ENCODE results near the gene AFTPH.

AFTPH gene

DNA sequence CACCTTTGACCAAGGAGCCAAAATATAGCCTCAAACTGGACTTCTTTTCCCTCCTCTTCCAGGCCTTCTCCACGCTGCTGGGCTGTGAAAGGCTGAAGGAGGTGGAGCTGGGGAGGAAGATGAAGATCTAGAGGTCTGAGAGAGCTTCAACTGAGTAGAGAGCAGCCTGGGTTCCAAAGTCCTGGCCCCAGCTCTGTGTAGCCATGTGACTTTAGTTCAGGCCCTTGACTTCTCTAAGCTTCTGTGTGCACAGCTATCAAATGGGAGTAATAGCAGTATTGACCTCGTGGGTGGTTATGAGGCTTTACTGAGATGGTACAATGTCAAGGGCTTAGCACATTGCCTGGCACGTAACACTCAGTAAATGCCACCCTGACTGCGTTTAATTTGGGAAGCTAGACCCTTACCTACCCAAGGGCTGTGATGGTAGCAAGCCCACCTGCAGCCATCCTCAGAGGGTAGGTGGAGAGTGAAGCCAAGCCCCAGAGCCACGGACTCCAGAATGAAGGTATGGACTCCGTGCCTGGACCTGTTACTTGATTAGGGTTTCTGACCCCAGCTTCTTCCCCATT lies 91.2 kb downstream of the AFTPH start:
- no peaks in the 10 kb centered on the region for H3K27me3 ChIP-seq (ENCODE audit: control insufficient read depth, insufficient read depth, low read length)
- no peak overlapping the region for H3K9ac ChIP-seq (ENCODE audit: low read length)
- H3K4me3 ChIP-seq (ENCODE audit: low read length) = no peak overlapping the region
- H3K36me3 ChIP-seq (ENCODE audit: control insufficient read depth, insufficient read depth, low read length) = no peaks in the 10 kb centered on the region
- H3K4me1 ChIP-seq (ENCODE audit: control insufficient read depth, insufficient read depth, low read length) = no peaks in the 10 kb centered on the region
- H3K27ac ChIP-seq (ENCODE audit: low read depth, low read length) = no peak overlapping the region

DNA sequence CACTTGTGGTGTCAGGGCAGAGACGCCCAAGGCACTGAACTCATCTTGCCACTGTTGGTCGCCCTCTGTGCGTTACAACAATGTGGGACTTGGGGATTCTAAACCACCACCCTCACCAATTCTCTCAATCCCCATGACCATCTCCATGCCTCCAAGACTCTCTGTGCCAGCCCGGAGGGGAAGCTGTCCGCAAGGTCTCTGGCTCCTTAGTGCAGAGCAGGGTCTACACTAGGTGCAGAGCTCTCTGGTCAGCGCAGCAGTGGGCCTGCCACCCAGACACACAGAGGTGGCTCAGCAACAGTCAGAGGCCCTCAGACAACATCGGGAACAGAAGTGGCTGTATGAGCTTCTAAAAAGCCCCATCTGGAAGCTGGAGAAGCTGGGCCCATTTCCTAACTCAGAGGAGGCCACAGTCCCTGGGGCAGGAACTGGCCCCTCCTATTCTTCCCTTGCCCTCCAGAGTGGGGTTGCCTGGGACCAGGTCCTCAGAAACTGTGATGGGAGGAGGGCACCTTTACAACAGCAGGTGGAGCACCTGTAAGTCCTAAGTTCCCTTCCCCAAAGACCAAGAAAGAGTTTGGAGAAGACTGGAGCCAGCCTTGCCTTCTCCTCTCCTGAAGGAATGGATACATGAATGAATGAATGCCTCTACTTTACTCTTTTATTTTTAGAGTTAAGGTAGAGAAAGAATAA lies 91.9 kb downstream of the AFTPH start:
- Histone ChIP-seq H3K4me1 (ENCODE audit: control insufficient read depth, insufficient read depth, low read length) (no peaks in the 10 kb centered on the region), H3K36me3 (ENCODE audit: control insufficient read depth, insufficient read depth, low read length) (no peaks in the 10 kb centered on the region), H3K4me3 (ENCODE audit: low read length) (no peak overlapping the region), H3K27ac (ENCODE audit: low read depth, low read length) (no peak overlapping the region), H3K9ac (ENCODE audit: low read length) (no peak overlapping the region), H3K27me3 (ENCODE audit: control insufficient read depth, insufficient read depth, low read length) (no peaks in the 10 kb centered on the region)

DNA sequence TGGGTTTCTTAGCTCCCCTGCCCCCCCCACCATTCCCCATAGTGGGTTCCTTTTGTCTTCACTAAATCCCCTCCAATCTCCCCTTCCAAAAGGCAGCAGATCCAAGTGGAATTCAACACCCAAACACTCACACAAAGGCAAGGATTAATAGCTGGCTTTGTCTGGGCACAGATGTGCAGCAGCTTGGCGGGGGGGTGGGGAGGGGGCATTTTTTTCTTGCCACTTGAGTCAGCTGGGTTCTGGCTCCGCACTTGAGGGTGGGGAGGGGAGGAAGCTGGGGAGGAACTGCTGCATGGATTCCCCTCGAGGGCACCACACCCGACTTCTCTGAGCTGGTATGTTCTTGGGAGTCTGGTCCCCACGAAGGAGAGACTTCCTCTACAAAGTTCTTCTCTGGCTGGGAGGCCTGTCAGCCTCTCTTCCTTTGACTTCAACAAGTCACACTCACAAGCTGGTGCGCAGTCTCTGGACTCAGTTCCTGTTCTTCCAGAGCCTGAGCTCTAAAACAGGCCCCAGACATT lies 93.6 kb downstream of the AFTPH start:
- Histone ChIP-seq H3K27me3 (ENCODE audit: control insufficient read depth, insufficient read depth, low read length) (no peaks in the 10 kb centered on the region), H3K36me3 (ENCODE audit: control insufficient read depth, insufficient read depth, low read length) (no peaks in the 10 kb centered on the region), H3K4me3 (ENCODE audit: low read length) (no peak overlapping the region), H3K9ac (ENCODE audit: low read length) (no peak overlapping the region), H3K4me1 (ENCODE audit: control insufficient read depth, insufficient read depth, low read length) (no peaks in the 10 kb centered on the region), H3K27ac (ENCODE audit: low read depth, low read length) (no peak overlapping the region)

DNA sequence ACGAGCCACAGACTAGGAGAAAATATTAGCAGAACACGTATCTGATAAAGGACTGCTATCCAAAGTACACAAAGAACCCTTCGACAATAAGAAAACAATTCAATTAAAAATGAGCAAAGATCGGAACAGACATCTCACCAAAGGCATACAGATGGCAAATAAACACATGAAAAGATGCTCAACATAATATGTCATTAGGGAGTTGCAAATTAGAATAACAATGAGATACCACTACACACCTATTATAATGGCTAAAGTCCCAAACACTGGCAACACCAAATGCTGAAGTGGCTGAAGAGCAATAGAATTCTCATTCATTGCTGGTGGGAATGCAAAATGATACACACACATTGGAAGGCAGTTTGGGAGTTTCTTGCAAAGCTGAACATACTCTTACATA lies 96.5 kb downstream of the AFTPH start:
- Histone ChIP-seq H3K36me3 (ENCODE audit: control insufficient read depth, insufficient read depth, low read length) (no peaks in the 10 kb centered on the region), H3K9ac (ENCODE audit: low read length) (no peak overlapping the region), H3K27me3 (ENCODE audit: control insufficient read depth, insufficient read depth, low read length) (no peaks in the 10 kb centered on the region), H3K4me3 (ENCODE audit: low read length) (no peak overlapping the region), H3K4me1 (ENCODE audit: control insufficient read depth, insufficient read depth, low read length) (no peaks in the 10 kb centered on the region), H3K27ac (ENCODE audit: low read depth, low read length) (no peak overlapping the region)

DNA sequence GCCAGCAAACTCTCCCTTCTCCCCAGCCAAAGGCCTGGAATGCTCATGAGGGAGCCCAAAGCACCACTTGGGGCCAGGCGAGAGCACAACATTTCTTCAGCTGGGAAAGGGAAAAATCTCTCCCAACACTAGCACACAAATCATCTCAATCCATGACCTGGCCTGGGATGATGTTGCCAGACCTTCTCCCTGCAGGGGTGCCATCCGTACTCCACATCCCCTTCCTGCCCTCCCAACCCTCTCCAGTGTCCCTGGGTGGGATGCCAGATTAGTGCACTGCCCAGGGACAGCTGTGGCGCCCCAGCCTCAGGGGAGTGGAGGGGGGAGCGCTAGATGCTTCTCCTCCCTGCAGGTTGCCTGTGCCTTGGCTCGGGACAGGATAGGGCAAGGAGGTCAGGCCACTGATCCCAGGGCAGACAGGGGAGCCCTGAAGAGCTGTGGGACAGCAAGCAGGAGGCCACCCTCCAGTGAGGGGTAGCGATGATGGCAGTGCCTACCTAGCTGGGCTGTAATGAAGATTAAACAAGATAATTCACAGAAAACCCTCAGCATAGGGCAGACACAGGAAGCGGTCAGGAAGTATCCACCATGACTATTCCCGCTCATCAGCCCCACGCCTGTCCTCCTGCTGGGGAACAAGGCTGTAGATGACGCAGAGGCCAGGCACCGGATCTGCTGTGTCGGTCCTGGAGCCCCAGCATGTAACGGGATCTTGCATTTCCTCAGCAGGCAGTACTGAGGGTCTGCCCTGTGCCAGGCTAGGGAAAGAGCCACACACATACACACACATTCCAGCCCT lies 98.5 kb downstream of the AFTPH start:
- Histone ChIP-seq H3K27me3 (ENCODE audit: control insufficient read depth, insufficient read depth, low read length) (no peaks in the 10 kb centered on the region), H3K36me3 (ENCODE audit: control insufficient read depth, insufficient read depth, low read length) (no peaks in the 10 kb centered on the region), H3K9ac (ENCODE audit: low read length) (no peak overlapping the region), H3K4me1 (ENCODE audit: control insufficient read depth, insufficient read depth, low read length) (no peaks in the 10 kb centered on the region), H3K27ac (ENCODE audit: low read depth, low read length) (no peak overlapping the region), H3K4me3 (ENCODE audit: low read length) (no peak overlapping the region)

GRCh38 chr2:64623242-64623850 lies 99.2 kb downstream of the AFTPH start:
- H3K9ac ChIP-seq (ENCODE audit: low read length) = no peak overlapping the region
- H3K36me3 ChIP-seq (ENCODE audit: control insufficient read depth, insufficient read depth, low read length) = no peaks in the 10 kb centered on the region
- no peak overlapping the region for H3K4me3 ChIP-seq (ENCODE audit: low read length)
- no peak overlapping the region for H3K27ac ChIP-seq (ENCODE audit: low read depth, low read length)
- no peaks in the 10 kb centered on the region for H3K27me3 ChIP-seq (ENCODE audit: control insufficient read depth, insufficient read depth, low read length)
- no peaks in the 10 kb centered on the region for H3K4me1 ChIP-seq (ENCODE audit: control insufficient read depth, insufficient read depth, low read length)

DNA sequence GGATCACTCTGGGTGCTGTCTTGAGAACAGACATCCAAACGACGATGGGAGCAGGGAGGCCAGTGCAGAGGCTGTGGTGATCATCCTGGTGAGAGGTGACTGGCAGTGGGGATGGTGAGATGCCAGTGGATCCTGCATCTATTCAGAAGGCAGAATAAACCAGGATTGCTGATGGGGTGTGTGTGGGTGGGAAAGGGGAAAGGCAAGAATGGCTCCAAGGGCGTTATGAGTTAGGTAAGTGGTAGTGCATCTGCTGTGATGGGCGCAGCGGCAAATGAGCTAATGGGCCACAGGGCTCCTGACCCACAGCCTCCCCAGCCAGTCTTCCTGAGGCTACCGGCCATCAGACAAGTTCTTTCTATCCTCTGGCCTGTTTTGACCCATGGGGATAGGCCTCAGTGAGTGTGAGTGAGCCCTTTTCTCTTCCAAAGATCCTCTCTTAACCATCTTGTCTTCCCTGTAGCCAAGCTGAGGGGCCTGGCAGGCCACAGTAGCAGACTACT lies 100.0 kb downstream of the AFTPH start:
- Histone ChIP-seq H3K4me1 (ENCODE audit: control insufficient read depth, insufficient read depth, low read length) (peaks cover 3% of the 10 kb centered on the region), H3K9ac (ENCODE audit: low read length) (no peak overlapping the region), H3K27ac (ENCODE audit: low read depth, low read length) (no peak overlapping the region), H3K27me3 (ENCODE audit: control insufficient read depth, insufficient read depth, low read length) (no peaks in the 10 kb centered on the region), H3K36me3 (ENCODE audit: control insufficient read depth, insufficient read depth, low read length) (no peaks in the 10 kb centered on the region), H3K4me3 (ENCODE audit: low read length) (no peak overlapping the region)

DNA sequence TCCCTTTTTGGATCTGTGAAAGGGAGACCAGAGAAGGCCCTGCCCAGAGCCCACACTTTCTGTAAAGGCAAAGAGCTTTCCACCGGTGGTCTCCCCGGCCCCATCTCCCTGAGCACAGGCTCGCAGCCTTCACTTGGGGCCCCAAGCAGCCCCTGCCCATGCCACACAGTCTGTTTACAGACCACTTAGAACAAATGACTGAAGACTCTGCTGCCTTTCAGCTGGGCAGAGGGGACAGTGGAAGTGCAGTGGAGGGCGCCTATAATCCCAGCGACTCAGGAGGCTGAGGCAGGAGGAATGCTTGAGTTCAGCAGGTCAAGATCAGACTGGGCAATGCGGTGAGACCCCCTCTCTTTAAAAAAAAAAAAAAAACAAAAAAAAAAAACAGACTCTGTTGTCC lies 100.7 kb downstream of the AFTPH start:
- H3K4me3 ChIP-seq (ENCODE audit: low read length) = no peak overlapping the region
- no peak overlapping the region for H3K9ac ChIP-seq (ENCODE audit: low read length)
- no peak overlapping the region for H3K27ac ChIP-seq (ENCODE audit: low read depth, low read length)
- no peaks in the 10 kb centered on the region for H3K36me3 ChIP-seq (ENCODE audit: control insufficient read depth, insufficient read depth, low read length)
- H3K27me3 ChIP-seq (ENCODE audit: control insufficient read depth, insufficient read depth, low read length) = no peaks in the 10 kb centered on the region
- peaks cover 8% of the 10 kb centered on the region for H3K4me1 ChIP-seq (ENCODE audit: control insufficient read depth, insufficient read depth, low read length)

GRCh38 chr2:64625299-64626145 lies 101.4 kb downstream of the AFTPH start:
- Histone ChIP-seq H3K27ac (ENCODE audit: low read depth, low read length) (no peak overlapping the region), H3K27me3 (ENCODE audit: control insufficient read depth, insufficient read depth, low read length) (no peaks in the 10 kb centered on the region), H3K4me3 (ENCODE audit: low read length) (no peak overlapping the region), H3K9ac (ENCODE audit: low read length) (no peak overlapping the region), H3K36me3 (ENCODE audit: control insufficient read depth, insufficient read depth, low read length) (no peaks in the 10 kb centered on the region), H3K4me1 (ENCODE audit: control insufficient read depth, insufficient read depth, low read length) (peaks cover 8% of the 10 kb centered on the region)

- H3K4me1 ChIP-seq (ENCODE audit: control insufficient read depth, insufficient read depth, low read length) = peaks cover 8% of the 10 kb centered on the region
- no peak overlapping the region for H3K27ac ChIP-seq (ENCODE audit: low read depth, low read length)
- H3K27me3 ChIP-seq (ENCODE audit: control insufficient read depth, insufficient read depth, low read length) = no peaks in the 10 kb centered on the region
- no peak overlapping the region for H3K9ac ChIP-seq (ENCODE audit: low read length)
- peaks cover 6% of the 10 kb centered on the region for H3K36me3 ChIP-seq (ENCODE audit: control insufficient read depth, insufficient read depth, low read length)
- no peak overlapping the region for H3K4me3 ChIP-seq (ENCODE audit: low read length)
These were observed 102.2 kb downstream of the AFTPH start for GRCh38 chr2:64626146-64626809.

GRCh38 chr2:64626963-64627760 lies 103.0 kb downstream of the AFTPH start:
- no peak overlapping the region for H3K4me3 ChIP-seq (ENCODE audit: low read length)
- H3K27ac ChIP-seq (ENCODE audit: low read depth, low read length) = no peak overlapping the region
- peaks cover 8% of the 10 kb centered on the region for H3K4me1 ChIP-seq (ENCODE audit: control insufficient read depth, insufficient read depth, low read length)
- peaks cover 6% of the 10 kb centered on the region for H3K36me3 ChIP-seq (ENCODE audit: control insufficient read depth, insufficient read depth, low read length)
- H3K27me3 ChIP-seq (ENCODE audit: control insufficient read depth, insufficient read depth, low read length) = no peaks in the 10 kb centered on the region
- H3K9ac ChIP-seq (ENCODE audit: low read length) = no peak overlapping the region

Data from rectal smooth muscle tissue (tissue), 1 donor.